Right kidney (tissue), 1 donor: ENCODE data around the gene KHDRBS1.
"Not testable (repeated sequence)": the region's sequence is repeated elsewhere in the genome, so short reads cannot be mapped to it uniquely, and the experiment has no call there.

Experiments used
- DNase-seq: peaks from one replicate; pipeline ENCODE4 v3.0.0-alpha.2; 2016

KHDRBS1 gene

GRCh38 chr1:32062867-32063230, 49.2 kb downstream of the KHDRBS1 start:
- DNase-seq = no peak

- peak; percentile 32 for DNase-seq
These were observed 49.6 kb downstream of the KHDRBS1 start for GRCh38 chr1:32063261-32063681.

- not testable (repeated sequence) for DNase-seq
These were observed 52.2 kb downstream of the KHDRBS1 start for GRCh38 chr1:32065613-32066488.

- no peak for DNase-seq
These were observed 52.8 kb downstream of the KHDRBS1 start for GRCh38 chr1:32066489-32066873.

GRCh38 chr1:32068957-32069588, 55.4 kb downstream of the KHDRBS1 start:
- peak; percentile 30 for DNase-seq

GRCh38 chr1:32071758-32072621, 58.3 kb downstream of the KHDRBS1 start:
- no peak for DNase-seq

GRCh38 chr1:32072622-32073298, 59.1 kb downstream of the KHDRBS1 start, which contains the start of gene TMEM39B:
Gene TMEM39B, plus strand, starts transcription at chr1:32072939. Its CDS starts 109 bp downstream, at chr1:32073048.
- DNase-seq = peak; percentile 99

- no peak for DNase-seq
These were observed 59.9 kb downstream of the KHDRBS1 start for GRCh38 chr1:32073299-32074229.

- DNase-seq = no peak
These were observed 61.2 kb downstream of the KHDRBS1 start for GRCh38 chr1:32074841-32075240.

- no peak for DNase-seq
These were observed 63.8 kb downstream of the KHDRBS1 start for GRCh38 chr1:32077451-32077850.

GRCh38 chr1:32082022-32082421, 68.4 kb downstream of the KHDRBS1 start:
- DNase-seq = no peak

- not testable (repeated sequence) for DNase-seq
These were observed 72.7 kb downstream of the KHDRBS1 start for GRCh38 chr1:32086381-32086780.

GRCh38 chr1:32091176-32091575, 77.5 kb downstream of the KHDRBS1 start:
- DNase-seq = no peak

- DNase-seq = no peak
These were observed 77.9 kb downstream of the KHDRBS1 start for GRCh38 chr1:32091591-32091990.
